Stimulated activated CD4-positive, alpha-beta T cell treated with anti-CD3 and anti-CD28 coated beads, Interleukin-2, amount 100 ng/mL, for 48 hours (primary cell): ENCODE data around the gene ATP8B1.

Experiments
- DNase-seq, 2 donors: peaks; one replicate each; pipeline ENCODE4 v3.0.0-alpha.2; 2020

Gene ATP8B1

DNA sequence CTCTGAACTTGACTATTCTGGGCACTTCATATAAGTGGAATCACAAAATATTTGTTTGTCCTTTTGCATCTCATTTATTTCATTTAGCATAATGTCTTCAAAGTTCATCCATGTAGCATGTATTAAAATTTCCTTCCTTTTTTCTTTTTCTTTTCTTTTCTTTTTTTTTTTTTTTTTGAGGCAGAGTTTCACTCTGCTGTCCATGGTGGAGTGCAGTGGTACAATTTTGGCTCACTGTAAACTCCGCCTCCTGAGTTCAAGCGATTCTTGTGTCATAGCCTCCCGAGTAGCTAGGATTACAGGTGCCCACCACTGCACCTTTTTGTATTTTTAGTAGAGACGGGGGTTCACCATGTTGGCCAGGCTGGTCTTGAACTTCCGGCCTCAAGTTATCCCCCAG is 11.9 kb downstream of the ATP8B1 start:
- no peak for DNase-seq

DNA sequence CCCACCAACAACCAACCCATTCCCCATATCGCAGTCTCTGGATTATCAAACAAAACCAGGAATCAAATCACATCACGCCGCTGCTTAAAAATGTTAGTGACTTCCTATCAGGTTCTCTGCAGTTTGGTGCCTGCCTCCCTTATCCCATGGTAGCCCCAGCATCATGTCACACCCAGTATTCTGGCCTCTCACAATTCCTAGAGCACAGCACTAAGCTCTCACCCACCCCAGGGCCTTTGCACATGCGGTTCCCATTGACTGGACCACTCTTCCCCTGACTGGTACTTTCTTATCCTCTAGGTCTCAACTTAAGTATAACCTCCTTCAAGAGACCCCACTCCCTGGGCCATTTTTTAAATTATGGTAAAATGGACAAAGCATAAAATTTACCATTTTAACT is 12.8 kb downstream of the ATP8B1 start:
- DNase-seq = no peak

DNA sequence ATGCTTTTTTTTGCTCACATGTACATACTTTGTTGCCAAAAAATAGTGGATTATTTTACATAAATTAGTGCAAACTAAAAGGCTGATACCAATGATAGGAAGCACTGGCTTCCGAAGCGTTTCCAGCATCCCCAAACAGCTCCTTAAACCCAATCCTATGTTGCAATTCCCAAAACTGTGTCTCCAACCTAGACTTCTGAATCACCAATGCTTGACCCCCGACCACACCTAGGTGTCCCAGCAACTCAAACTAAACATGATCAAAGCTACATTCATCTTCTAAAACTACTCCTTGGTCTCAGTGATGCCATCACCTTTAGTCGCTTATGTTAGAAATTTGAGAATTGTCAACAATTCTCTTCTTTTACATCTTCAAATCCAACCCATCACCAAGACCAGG is 13.4 kb downstream of the ATP8B1 start:
- DNase-seq = no peak

DNA sequence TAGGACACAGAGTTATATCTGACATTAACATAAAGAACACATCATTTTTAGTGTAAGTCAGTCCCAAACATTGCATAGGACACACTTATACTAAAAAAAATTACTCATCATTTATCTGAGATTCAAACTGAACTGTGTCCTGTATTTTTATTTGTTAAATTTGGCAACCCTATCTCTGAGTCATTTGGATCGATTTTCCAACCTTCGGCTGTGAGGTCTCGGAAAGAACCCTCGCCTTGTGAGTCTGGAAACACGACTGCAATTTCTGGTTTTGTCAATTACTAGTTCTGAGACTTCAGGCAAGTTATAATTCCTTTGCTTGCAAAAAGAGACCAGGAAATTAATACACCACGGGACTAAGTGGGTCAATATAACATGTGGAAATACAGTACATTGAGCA is 14.0 kb downstream of the ATP8B1 start:
- DNase-seq = no peak

DNA sequence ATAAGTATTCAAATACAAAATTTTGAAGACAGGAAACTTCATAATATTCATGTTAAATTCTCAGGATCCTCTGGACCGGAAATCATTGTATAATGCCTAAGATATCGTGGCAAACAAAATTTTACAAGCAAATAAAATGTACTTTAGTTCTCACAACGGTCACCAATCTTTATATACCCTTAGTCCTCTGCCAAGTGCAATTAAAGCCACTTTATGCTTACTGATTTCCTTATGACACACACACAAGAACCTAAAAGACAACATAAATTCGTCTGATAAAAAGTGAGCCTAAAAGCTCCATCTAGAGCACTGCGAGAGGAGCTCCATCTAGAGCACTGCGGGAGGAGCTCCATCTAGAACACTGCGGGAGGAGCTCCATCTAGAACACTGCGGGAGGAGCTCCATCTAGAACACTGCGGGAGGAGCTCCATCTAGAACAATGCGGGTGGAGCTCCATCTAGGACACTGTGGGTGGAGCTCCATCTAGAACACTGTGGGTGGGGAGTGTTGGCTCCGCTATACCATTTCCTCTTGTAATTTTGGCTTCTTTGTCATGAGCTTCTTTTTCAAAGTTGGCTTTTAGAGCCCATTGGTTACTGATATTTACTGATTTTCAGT is 15.9 kb downstream of the ATP8B1 start:
- DNase-seq = no peak

DNA sequence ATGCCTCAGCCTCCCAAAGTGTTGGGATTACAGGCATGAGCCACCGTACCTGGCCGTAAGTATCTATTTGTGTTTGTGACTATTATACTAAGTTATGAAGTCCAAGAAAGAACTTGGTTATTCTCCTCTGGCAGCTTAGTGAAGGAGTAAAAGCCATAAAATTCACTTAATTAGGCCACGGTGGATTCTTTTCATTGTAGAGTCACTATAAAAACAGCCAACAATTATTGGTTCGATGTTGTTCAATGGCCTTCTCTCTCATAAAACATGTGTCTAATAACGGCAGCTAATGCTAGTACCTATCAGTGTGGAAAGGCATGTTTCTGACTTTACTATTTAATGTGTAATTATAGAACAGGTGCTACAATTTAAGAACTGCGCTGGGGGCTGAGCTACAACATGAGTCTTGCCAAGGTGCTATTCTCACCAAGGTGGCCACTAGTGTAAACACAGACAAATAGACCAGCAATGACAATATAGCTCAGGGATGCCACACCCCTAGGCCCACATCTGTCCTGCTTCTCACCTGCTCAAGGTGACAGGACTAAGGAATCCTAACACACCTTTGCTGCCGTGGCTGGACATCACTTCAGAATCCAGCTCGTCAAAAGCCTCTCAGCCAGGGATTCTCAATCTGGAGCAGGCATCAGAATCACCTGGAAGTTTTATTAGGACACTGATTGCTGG is 17.2 kb downstream of the ATP8B1 start:
- DNase-seq = no peak

DNA sequence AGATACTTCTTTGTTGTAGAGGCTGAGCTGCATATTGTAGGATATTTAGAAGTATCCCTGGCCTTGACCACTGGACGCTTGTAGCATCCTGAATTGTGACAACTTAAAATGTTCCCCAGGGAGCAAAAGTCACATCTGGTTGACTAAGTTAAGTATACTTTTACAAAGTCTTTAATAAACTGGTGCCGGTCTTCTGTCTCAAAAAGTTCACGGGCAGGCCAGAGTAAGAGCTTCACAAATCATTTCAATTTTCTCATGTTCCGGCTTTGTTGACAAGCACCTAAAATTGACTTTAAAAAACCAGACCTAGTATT is 18.4 kb downstream of the ATP8B1 start:
- no peak for DNase-seq

DNA sequence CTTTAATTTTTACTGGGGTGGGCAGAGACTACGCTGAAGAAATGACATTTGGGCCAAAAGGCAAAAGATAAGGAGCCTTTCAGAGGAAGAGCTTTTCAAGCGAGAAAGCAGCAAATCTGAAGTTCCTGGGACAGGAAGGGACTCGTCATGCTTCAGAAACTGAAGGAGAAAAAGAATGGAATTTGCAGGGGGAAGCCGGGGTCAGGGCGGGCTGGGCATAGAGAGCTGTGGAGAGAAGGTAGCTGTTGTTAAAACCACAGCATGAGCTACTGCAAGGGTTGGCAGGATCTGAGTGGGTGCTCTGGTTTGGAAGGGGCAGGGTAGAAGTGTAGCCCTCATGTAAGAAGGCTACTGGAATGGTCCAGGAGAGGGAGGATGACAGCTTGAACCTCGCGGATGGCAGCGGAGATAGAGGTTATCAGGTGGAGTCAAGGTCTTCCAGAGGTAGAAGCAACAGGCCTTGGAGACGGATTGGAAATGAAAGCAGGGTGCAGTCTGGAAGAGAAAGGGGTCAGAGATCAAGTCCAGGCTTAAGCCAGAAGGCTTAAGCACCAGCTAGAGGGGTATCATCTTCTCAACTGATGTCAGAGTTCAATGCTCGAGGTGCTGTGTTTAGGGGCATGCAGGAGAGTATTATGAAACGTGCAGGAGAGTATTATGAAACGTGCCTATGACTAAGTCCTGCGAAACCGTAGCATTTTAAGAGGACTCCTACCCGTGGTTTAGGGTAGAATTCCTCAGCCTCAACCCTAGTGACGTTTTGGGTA is 18.9 kb downstream of the ATP8B1 start:
- no peak for DNase-seq

DNA sequence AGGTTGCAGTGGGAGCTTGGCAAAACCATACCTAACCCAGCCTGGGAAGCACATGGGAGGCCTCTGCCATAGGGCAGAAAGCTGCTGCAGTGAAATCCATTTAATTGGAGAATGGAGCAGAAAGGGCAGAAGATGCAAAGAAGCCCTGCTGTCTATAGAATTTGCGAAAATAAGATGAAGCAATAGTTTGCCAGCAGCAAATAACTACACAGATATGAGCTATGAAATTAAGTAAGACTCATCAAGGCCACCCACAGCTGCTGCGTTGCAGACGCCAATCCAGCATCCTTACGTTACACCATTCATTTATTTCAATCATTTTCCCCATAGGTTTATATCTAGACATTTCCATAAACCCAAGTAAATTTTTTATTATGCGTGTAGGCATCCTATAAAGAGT is 21.1 kb downstream of the ATP8B1 start:
- DNase-seq = no peak

DNA sequence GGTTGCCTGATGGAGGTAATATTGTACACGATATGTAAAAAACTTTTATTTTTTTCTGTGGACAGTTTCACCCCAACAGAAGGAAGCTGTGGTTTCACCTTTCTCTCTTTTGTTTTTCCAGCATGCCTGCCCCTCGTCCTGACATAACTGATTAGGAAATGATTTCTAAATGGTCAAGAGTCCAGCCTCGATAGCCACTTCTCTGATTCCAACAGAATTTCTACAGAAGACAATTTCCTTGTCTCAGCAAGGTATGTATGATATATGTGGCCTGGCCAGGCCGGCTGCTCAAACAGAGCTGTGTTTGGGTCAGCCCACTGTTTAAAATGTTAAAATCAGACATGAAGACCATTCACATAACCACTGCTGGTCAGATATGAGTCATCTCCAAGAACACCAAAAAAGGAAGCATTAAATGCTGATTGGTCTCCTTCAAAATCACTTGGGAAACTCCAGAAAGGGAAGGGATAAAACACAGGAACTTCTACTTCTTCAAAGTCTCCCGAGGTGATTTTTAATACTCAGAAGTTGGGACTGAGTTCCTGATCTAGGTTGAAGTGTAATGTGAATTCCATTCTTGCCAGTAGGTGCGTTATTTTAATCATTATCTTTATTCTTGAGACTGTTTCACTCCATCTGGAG is 22.3 kb downstream of the ATP8B1 start:
- DNase-seq = no peak

DNA sequence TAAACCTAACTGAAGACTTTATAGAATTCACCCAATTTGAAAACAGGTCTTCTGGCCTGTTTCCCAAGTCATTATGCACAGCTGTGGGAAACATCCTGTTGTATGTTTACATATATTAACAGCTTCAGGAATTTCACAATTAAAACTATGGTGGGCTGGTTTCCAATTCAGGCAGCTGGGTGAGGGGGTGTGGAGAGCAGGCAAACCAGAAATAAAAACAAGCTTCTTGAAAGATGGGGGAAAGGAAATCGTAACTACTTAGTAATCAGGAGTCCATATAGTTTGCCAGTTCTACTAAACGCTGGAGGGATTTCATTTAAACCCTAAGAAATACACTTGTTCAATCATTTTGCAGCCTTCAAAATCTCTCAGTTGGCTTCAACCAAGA is 22.8 kb downstream of the ATP8B1 start:
- no peak for DNase-seq

DNA sequence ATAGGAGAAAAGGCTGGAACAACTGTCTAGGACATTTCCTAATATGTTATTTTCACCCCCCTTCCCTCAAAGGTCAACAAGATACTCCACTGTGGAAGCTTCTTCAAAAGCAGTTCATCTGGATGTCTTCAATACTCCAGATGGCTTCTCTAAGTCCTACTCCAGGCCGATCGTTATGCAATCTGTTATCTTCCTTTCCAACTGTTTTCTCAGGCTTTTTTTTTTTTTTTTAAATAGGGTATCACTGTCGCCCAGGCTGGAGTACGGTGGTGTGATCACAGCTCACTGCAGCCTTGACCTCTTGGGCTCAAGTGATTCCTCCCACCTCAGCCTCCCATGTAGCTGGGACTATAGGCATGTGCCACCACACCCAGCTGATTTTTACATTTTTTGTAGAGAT is 26.3 kb downstream of the ATP8B1 start:
- no peak for DNase-seq

DNA sequence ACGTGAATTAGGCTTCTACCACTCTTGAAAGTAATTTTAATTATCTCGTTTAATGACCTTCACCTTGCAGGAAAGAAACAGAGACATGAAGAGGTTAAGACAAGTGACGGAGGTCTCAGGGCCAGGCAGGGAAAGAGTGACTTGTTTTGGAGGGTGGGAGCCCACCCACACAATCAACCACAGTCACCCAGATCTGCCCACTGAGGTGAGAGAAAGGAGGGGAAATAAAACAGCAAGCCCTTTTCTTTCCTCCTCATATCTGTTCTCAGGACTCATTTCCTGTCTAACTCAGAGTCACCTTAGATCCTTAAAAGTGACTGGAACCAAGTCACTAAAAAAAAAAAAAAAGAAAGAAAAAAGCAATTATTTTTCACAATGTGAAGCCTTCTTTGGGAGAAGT is 26.8 kb downstream of the ATP8B1 start:
- no peak for DNase-seq

DNA sequence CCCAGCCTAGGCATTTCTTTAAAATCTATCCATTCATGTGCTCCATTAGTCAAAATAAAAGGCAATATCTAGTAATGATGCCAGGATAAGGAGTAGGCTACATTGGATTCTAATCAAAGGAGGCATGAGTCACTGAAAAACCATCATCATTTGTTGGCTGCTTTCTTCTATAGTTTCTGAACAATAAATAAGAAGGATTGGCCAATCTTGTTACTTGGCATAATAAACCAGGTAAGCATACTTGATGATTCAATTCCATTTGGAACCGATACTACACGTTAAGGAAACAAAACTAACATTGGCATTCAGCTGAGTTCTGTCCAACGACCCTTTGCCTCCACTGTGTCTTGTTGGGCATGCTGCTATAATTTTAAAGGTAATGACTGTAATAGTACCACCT is 27.2 kb downstream of the ATP8B1 start:
- DNase-seq = no peak

DNA sequence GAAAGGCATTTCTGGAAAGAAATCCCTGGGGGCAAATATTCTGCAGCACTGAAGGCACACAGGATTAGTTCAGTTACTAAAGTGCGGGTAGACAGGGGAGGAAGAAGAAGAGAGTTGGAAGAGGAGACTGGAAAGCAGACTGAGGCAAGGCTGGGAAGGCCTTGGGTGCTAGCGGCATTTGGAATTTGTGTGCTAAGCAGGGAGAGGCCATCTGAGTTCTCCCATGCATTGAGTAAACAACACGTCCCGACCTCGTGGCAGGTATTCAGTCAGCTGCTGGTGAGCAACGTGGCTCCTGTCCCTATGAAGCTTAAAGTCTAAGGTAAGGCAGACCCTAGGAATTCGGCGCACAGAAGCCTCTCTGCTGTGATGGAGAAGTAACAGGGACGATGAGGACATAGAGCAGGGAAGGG is 30.7 kb downstream of the ATP8B1 start:
- DNase-seq = no peak

DNA sequence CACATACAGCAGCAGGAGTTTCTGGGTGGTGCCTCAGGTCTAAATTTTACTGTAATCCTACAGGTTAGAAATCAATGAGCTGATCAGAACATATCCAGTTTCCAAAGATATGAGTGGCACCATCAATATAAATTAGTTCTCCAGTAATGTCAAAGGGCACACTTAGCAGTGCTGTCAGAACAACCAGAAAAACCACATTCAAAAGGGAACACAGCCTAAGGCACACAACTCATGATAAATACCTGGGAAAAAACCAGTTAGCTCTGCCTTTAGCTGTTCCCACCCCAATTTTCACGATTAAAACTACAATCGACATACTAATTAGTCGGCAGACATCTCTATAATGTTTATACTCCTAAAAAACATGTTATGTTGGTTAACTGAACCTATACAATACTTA is 31.5 kb downstream of the ATP8B1 start:
- DNase-seq = no peak

DNA sequence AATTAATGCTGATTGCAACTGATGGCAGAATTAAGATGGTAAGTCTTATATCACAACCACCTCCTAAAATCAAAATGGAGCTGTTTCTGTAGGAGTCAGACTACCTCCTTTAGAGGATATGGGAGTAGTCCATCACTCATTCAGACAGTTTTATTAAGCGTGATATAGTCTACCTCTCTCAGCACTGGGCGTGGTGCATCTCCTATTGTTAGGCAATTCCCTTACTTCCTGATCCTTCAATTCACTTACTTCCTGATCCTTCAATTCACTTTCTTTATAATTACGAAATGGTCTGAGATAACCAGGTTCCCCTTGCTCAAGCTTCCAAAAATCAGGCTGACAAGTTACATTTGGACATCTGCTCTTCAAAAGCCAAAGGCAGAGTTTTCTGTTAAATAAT is 31.9 kb downstream of the ATP8B1 start:
- no peak for DNase-seq

DNA sequence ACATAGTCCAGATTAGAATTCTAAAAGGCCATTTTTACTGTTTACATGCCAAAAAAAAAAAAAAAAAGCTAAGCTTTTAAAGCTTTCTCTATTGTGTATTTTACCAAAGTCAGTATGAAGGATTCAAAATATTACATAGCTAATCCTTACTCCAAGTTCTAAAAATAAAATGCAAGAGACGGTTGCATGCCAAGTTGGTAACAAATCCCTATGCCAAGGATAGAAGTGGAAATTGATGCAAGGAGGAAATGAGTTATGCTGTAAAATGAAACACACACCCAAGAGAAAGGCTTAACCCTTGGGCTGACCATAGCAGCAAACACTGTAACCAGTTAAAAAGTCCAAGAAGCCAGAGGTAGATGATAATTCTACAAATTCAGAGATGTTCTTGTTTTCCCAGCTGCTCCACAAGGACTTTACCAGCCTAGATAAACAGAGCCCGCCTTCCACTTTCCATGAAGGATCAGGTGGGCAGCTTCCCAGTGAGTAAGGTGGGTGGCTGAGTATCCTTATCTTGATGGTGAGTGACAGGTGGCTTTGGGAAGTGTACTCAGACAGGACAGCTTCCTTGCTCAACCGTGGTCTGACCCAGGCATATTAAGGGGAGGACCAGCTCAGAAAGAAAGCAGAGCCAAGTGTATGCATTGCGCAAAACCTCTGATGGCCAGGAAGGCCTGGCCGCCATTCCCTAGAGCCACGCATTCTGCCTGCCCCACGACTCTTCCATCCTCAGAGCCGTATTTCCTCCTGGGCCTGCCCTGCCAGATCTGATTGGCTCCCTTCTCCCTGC is 34.4 kb downstream of the ATP8B1 start:
- no peak for DNase-seq

DNA sequence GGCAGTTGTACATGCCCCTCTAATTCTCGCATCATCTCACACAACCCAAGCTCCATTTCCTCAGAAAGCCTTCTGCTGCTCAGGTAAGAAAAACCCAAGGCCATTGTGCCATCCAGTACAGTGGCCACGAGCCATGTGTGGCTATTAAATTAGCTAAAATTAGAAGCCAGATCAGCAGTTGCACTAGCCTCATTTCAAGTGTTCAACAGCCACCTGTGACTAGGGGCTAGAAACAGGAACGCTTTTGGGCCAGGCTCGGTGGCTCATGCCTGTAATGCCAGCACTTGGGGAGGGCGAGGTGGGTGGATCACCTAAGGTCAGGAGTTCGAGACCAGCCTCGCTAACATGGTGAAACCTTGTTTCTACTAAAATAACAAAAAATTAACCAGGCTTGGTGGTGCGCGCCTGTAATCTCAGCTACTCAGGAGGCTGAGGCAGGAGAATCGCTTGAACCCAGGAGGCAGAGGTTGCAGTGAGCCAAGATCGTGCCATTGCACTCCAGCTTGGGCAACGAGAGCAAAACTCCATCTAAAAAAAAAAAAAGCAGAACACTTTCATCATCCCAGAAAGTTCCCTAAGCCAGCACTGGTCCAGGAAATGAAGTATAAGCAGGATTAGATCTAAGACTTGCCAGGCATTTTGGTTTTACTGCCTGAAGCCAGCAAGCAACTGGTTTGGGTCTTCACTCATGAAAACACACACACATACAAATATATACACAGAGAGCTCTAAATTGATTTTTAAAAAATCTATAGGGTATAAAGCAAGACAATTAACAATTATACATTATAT is 35.7 kb downstream of the ATP8B1 start:
- DNase-seq = no peak

DNA sequence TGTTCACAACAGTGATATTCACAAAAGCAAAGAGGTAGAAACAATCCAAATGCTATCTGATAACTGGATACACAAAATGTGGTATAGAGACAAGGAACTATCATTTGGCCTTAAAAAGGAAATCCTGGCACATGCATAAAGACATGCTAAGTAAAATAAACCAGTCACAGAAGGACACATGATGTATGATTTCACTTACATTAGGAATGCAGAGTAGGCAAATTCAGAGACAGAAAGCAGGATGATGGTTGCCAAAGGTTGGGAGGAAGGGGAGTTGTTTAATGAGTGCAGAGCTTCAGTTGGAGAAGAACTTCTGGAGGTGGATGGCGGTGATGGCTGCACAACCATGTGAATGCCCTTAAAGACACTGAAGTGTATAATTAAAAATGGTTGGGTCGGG is 38.1 kb downstream of the ATP8B1 start:
- DNase-seq = no peak

DNA sequence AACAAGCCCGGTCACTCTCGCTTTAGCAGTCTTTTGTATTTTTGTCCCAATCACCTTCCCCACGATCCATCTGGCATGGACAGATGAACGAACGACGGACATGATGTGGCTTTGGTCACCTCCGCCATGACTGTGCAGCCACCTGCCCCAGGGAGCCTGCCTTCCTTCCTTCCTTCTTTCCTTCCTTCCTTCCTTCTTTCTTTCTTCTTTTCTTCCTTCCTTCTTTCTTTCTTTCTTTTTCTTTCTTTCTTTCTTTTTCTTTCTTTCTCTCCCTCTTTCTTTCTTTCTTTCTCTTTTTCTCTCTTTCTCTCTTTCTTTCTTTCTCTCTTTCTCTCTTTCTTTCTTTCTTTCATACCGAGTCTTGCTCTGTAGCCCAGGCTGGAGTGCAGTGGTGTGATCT is 39.0 kb downstream of the ATP8B1 start:
- DNase-seq = no peak

DNA sequence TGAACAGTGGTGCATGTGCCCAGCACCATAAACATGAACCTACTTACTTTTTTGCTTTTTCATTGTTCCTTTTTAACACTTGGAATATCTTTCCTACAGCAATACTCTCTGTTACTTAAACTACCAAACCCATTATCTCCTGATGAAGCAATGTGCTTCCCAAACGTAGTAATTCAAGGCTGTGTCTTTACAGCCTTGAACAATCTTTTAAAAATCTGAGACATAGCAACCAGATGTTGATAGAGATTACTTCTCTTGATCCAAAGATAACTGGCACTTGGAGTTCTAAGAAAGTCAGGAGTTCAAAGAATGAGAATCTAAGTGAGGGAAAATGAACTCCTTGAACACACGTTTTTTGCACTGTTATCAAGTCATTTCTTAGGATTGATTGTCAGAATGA is 40.4 kb downstream of the ATP8B1 start:
- DNase-seq = no peak
